PC-9 (cell line): Measurements from ENCODE around the gene EYS. TPM values are rescaled to one million over a fixed set of nuclear protein-coding genes. Genes with fewer than 3 reads are reported as not detected.
"Not testable (repeated sequence)": the region's sequence is repeated elsewhere in the genome, so short reads cannot be mapped to it uniquely, and the experiment has no call there.

ENCODE experiments used
- BruUV-seq: library from RNA; stranded (reverse); fragments of 400-500 nt; replicated peaks from 2 replicates; lab custom pipeline; 2021; lab: Mats Ljungman, UMichigan
- CTCF ChIA-PET: fragments of 300-600 bp; sonication (Branson Sonifier 250); formaldehyde crosslinking; loops from one replicate; lab custom pipeline; 2022; ENCODE audit warnings: antibody characterized with exemption; lab: Charles Lee
- POLR2A ChIA-PET: fragments of 300-600 bp; sonication (Branson Sonifier 250); formaldehyde crosslinking; loops from one replicate; lab custom pipeline; 2022; ENCODE audit warnings: antibody characterized with exemption; ENCODE audit not compliant: unreplicated experiment; lab: Charles Lee
- DNase-seq, 2 experiments: peaks; one replicate each; pipeline versions ENCODE4 v3.0.0 to v3.0.0-alpha.2; 2015 to 2022; ENCODE audit warnings: mixed read lengths in 1 of 2
- H2AFZ ChIP-seq: fragments of 200-600 bp; sonication (generic); 2 replicates; pipeline ENCODE4 v1.8.1; 2017; ENCODE audit warnings: antibody characterized with exemption
- H3F3A ChIP-seq: fragments of 200-600 bp; sonication (generic); 2 replicates; pipeline ENCODE4 v1.8.1; 2017; ENCODE audit warnings: antibody characterized with exemption, mild to moderate bottlenecking, low read depth; ENCODE audit not compliant: insufficient read depth
- H3K27ac ChIP-seq: fragments of 200-600 bp; sonication (generic); 2 replicates; pipeline ENCODE4 v1.6.1; 2016; ENCODE audit warnings: mixed run types
- H3K27me3 ChIP-seq: fragments of 200-600 bp; sonication (generic); 2 replicates; pipeline ENCODE4 v1.6.1; 2016; ENCODE audit warnings: low read depth, mixed run types; ENCODE audit not compliant: insufficient read depth
- H3K36me3 ChIP-seq: fragments of 200-600 bp; sonication (generic); 2 replicates; pipeline ENCODE4 v1.6.1; 2016; ENCODE audit warnings: low read depth, mixed run types
- H3K4me1 ChIP-seq: fragments of 200-600 bp; sonication (generic); replicated peaks from 2 replicates; pipeline ENCODE4 v1.6.1; 2016; ENCODE audit warnings: mixed run types; ENCODE audit not compliant: insufficient read depth
- H3K4me2 ChIP-seq: fragments of 200-600 bp; sonication (generic); 2 replicates; pipeline ENCODE4 v1.6.1; 2017; ENCODE audit warnings: mixed run types
- H3K4me3 ChIP-seq: fragments of 200-600 bp; sonication (generic); 2 replicates; pipeline ENCODE4 v1.6.1; 2016; ENCODE audit warnings: mixed run types
- H3K79me2 ChIP-seq: fragments of 200-600 bp; sonication (generic); 2 replicates; pipeline ENCODE4 v1.6.1; 2017; ENCODE audit warnings: low read depth, mixed run types
- H3K9me2 ChIP-seq: fragments of 200-600 bp; sonication (generic); 2 replicates; pipeline ENCODE4 v1.8.1; 2017; ENCODE audit warnings: mild to moderate bottlenecking; ENCODE audit not compliant: insufficient read depth
- H3K9me3 ChIP-seq: fragments of 200-600 bp; sonication (generic); 2 replicates; pipeline ENCODE4 v1.8.1; 2016; ENCODE audit warnings: low read depth; ENCODE audit not compliant: insufficient read depth
- H4K20me1 ChIP-seq: fragments of 200-600 bp; sonication (generic); 2 replicates; pipeline ENCODE4 v1.8.1; 2017; ENCODE audit not compliant: insufficient read depth
- EZH2 ChIP-seq: fragments of 200-600 bp; sonication (generic); IDR thresholded peaks from 2 replicates; pipeline ENCODE4 v1.8.0; 2017; ENCODE audit warnings: antibody characterized with exemption, low read depth
- intact Hi-C: fragments of 100-400 bp; cut with micrococcal nuclease; formaldehyde crosslinking; loops from one replicate; pipeline ENCODE4 v1.10.0; 2022; ENCODE audit not compliant: unreplicated experiment
- total RNA-seq: library from RNA; stranded (reverse); gene quantifications from 2 replicates; pipeline ENCODE4 v1.2.3, GENCODE V29; 2021
- TF ChIP-seq, protein P1 (sequence below): fragments of 200-600 bp; sonication (generic); conservative IDR thresholded peaks from 2 replicates; pipeline ENCODE4 v1.6.1; 2017; ENCODE audit warnings: mixed run types, antibody characterized with exemption, mild to moderate bottlenecking, moderate library complexity

Gene EYS
- total RNA-seq, 1 experiment from 2014 or later: not detected

DNA sequence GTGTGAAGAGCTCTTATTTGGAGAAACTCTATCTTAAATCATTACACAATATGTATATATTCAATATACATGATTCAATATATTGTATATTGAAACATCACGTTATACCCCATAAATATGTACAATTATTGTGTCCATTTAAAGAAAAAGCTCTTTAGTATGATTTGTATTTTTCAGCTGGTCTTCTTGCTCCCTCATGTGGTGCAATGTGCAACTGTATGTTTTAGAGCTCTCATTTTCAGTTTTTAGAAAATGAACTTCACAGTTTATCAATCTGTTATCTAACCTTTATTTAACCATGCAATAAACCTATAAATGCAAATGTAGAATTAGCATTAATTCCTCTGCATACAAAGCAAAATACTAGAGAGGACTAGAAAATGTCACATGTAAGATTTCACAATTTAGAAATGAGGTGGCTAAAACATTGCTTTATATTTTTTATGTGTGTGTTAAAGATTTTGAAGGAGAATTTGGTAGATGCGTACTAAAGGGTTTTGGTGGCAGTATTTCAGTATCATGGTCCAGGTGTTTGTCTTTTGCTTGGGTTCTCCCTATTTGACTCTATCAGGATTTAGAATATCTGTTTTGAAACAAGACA, 1904.3 kb downstream of the EYS start:
- Histone ChIP-seq H3K27ac (no peak overlapping the region), H3K9me2 (no peaks in the 10 kb centered on the region), H3K36me3 (no peaks in the 10 kb centered on the region), H3K9me3 (no peaks in the 10 kb centered on the region), H3K4me1 (peaks cover 37% of the 10 kb centered on the region), H3K4me2 (no peak overlapping the region), H3K27me3 (no peaks in the 10 kb centered on the region), H3K4me3 (no peak overlapping the region), H2AFZ (no peak overlapping the region), H3K79me2 (no peaks in the 10 kb centered on the region), H3F3A (peaks cover 25% of the 10 kb centered on the region), H4K20me1 (no peaks in the 10 kb centered on the region)
- ChIA-PET CTCF (interaction anchor here (0.6 to 2.4 kb wide), 4 partner anchors 167 to 1465 kb away, joined by 3 to 16 read pairs (median 5); no protein-coding TSS in a partner anchor), POLR2A (no interaction called here)
- TF ChIP-seq, protein P1, sequence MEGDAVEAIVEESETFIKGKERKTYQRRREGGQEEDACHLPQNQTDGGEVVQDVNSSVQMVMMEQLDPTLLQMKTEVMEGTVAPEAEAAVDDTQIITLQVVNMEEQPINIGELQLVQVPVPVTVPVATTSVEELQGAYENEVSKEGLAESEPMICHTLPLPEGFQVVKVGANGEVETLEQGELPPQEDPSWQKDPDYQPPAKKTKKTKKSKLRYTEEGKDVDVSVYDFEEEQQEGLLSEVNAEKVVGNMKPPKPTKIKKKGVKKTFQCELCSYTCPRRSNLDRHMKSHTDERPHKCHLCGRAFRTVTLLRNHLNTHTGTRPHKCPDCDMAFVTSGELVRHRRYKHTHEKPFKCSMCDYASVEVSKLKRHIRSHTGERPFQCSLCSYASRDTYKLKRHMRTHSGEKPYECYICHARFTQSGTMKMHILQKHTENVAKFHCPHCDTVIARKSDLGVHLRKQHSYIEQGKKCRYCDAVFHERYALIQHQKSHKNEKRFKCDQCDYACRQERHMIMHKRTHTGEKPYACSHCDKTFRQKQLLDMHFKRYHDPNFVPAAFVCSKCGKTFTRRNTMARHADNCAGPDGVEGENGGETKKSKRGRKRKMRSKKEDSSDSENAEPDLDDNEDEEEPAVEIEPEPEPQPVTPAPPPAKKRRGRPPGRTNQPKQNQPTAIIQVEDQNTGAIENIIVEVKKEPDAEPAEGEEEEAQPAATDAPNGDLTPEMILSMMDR: peak; percentile 80
- TF ChIP-seq EZH2: no peak
- no TSS peak for BruUV-seq
- intact Hi-C loops: loop anchor here (1.0 kb wide), 2 partner anchors 450 to 494 kb away; no protein-coding TSS in a partner anchor
- DNase-seq: no peak

GRCh38 chr6:63800386-63800785, 1906.6 kb downstream of the EYS start:
- H3K4me3 ChIP-seq, intact Hi-C loops, H2AFZ ChIP-seq, POLR2A ChIA-PET, H3K27ac ChIP-seq, DNase-seq, H3K36me3 ChIP-seq, H3K9me3 ChIP-seq, H4K20me1 ChIP-seq, H3K27me3 ChIP-seq, CTCF ChIA-PET, H3K4me2 ChIP-seq, H3F3A ChIP-seq, H3K79me2 ChIP-seq, BruUV-seq, H3K9me2 ChIP-seq: not testable (repeated sequence)
- H3K4me1 ChIP-seq: peaks cover 16% of the 10 kb centered on the region

- no peak for DNase-seq
- H3K4me1 ChIP-seq: peaks cover 11% of the 10 kb centered on the region
- ChIA-PET CTCF (no interaction called here), POLR2A (no interaction called here)
- no peaks in the 10 kb centered on the region for H3K9me2 ChIP-seq
- no peak overlapping the region for H3K4me3 ChIP-seq
- no peaks in the 10 kb centered on the region for H3K9me3 ChIP-seq
- intact Hi-C loops: no loop called here
- no peaks in the 10 kb centered on the region for H3K36me3 ChIP-seq
- no peak overlapping the region for H3K4me2 ChIP-seq
- H3F3A ChIP-seq: no peaks in the 10 kb centered on the region
- no peaks in the 10 kb centered on the region for H3K79me2 ChIP-seq
- no peak overlapping the region for H2AFZ ChIP-seq
- no peak for TF ChIP-seq EZH2
- TF ChIP-seq, protein P1: no peak
- no peaks in the 10 kb centered on the region for H4K20me1 ChIP-seq
- H3K27ac ChIP-seq: no peak overlapping the region
- H3K27me3 ChIP-seq: no peaks in the 10 kb centered on the region
- BruUV-seq: no TSS peak
Measured at GRCh38 chr6:63799813-63800212, 1907.2 kb downstream of the EYS start.

DNA sequence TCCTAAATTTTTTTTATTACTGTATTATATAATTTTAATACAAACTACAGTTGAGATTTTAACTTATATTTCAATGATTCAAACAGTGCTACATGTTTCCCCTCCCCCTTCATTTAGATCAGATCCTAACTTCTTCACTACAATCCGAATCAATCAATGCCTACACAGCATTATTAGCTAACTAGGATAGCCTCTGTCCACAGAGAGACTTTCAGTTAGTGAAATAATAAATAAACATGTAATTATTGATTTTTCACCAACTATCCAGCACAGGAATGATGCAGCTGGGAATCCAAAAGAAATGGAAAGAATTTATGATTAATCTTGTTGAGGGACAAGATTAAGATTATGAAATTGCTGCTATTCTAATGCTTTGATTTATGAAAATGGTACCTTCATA, 1907.7 kb downstream of the EYS start:
- H3K9me2 ChIP-seq: no peaks in the 10 kb centered on the region
- no peaks in the 10 kb centered on the region for H3K9me3 ChIP-seq
- H3K4me1 ChIP-seq: peaks cover 6% of the 10 kb centered on the region
- ChIA-PET POLR2A (no interaction called here), CTCF (no interaction called here)
- DNase-seq: no peak
- no peaks in the 10 kb centered on the region for H4K20me1 ChIP-seq
- intact Hi-C loops: no loop called here
- no peak overlapping the region for H3K4me2 ChIP-seq
- no TSS peak for BruUV-seq
- no peak for TF ChIP-seq EZH2
- TF ChIP-seq, protein P1: no peak
- no peaks in the 10 kb centered on the region for H3K79me2 ChIP-seq
- no peak overlapping the region for H2AFZ ChIP-seq
- no peaks in the 10 kb centered on the region for H3F3A ChIP-seq
- no peak overlapping the region for H3K4me3 ChIP-seq
- no peaks in the 10 kb centered on the region for H3K36me3 ChIP-seq
- H3K27me3 ChIP-seq: no peaks in the 10 kb centered on the region
- H3K27ac ChIP-seq: no peak overlapping the region
